G401.6 (cell line): ENCODE results near the gene PRKAB2.
"Not testable (repeated sequence)": the region's sequence is repeated elsewhere in the genome, so short reads cannot be mapped to it uniquely, and the experiment has no call there.

Source experiments
- FAIRE-seq: peaks from 2 replicates; lab custom pipeline; 2012; peaks lifted over from hg19 to GRCh38; lab: Jason Lieb, UNC

The PRKAB2 gene

DNA sequence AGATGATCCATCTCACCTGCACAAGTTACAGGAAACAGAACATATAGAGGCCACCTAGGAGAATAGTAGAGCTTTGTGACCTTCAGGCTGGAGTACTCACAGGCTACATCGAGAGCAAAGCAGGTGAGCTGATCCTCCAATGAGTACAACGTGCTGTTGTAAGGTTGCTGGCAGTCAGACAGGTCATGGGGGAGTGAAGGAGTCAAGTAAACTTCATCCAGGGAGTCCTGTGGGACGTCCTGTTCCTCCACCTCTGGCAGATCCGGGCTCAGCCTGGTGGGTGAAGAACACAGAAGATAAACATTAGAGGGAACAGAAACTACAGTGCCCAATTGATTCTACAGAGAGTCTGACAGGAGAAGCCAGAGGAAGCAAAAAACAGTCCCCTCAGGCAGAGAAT lies 62.5 kb downstream of the PRKAB2 start:
- no peak for FAIRE-seq

DNA sequence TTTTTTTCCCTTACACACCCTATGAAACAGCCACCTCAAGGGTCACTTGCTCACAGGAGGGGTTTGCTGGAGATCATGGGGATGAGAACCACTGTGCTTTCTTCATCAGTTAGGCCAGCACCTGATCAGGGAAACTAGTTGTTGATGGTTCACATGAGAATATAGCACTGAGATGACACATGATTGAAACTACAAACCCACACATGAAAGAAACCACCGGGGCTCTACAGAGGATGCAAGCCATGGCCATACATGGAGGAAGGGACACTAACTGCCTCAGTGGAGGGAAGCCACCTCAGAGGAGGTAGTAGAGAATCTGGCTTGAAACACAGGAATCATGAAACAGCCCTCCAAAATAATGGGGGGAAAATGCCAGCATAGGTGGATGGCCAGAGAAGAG lies 63.2 kb downstream of the PRKAB2 start:
- no peak for FAIRE-seq

DNA sequence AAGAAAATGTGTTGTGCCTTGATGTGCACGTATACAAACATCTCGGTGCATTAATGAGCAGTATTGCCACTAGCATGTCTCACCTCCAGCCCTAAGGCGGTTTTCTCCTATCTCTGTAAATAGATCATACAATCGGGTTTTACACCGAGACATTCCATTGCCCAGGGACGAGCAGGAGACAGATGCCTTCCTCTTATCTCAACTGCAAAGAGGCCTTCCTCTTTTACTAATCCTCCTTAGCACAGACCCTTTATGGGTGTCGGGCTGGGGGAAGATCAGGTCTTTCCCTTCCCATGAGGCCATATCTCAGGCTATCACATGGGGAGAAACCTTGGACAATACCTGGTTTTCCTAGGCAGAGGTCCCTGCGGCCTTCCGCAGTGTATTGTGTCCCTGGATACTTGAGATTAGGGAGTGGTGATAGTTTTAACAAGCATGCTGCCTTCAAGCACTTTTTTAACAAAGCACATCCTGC lies 65.8 kb downstream of the PRKAB2 start:
- FAIRE-seq, result not testable (repeated sequence)

DNA sequence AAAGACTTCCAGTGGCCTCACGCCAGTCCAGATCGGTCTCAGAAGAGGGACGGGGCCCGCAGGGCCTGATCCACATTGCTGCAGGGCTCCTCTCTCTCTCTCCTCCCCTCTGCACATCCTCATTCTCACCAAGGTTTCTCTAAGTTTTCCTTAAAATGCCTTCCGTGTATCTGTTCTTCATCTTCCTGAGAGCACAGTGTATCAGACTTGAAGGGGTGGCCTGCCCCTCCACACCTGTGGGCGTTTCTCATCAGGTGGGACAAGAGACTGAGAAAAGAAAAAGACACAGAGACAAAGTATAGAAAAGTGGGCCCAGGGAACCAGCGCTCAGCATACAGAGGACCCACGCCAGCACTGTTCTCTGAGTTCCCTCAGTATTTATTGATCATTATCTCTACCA lies 66.4 kb downstream of the PRKAB2 start:
- FAIRE-seq, result no peak
